ENCODE measurements around the gene UNK. TPM values are rescaled to one million over a fixed set of nuclear protein-coding genes. Genes with fewer than 3 reads are reported as not detected.

The UNK gene
- total RNA-seq, 1 donor = 30.2 TPM

- no peak overlapping the region for H3K4me3 ChIP-seq (ENCODE audit: low read depth, low read length)
- DNase-seq (ENCODE audit: low read depth) = no peak
- TF ChIP-seq, protein P1, sequence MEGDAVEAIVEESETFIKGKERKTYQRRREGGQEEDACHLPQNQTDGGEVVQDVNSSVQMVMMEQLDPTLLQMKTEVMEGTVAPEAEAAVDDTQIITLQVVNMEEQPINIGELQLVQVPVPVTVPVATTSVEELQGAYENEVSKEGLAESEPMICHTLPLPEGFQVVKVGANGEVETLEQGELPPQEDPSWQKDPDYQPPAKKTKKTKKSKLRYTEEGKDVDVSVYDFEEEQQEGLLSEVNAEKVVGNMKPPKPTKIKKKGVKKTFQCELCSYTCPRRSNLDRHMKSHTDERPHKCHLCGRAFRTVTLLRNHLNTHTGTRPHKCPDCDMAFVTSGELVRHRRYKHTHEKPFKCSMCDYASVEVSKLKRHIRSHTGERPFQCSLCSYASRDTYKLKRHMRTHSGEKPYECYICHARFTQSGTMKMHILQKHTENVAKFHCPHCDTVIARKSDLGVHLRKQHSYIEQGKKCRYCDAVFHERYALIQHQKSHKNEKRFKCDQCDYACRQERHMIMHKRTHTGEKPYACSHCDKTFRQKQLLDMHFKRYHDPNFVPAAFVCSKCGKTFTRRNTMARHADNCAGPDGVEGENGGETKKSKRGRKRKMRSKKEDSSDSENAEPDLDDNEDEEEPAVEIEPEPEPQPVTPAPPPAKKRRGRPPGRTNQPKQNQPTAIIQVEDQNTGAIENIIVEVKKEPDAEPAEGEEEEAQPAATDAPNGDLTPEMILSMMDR (IDR thresholded peaks at IDR 0.05; ENCODE audit: insufficient read depth, low read length) = no peak
These were observed 26.6 kb downstream of the UNK start for GRCh38 chr17:75811174-75811573.

DNA sequence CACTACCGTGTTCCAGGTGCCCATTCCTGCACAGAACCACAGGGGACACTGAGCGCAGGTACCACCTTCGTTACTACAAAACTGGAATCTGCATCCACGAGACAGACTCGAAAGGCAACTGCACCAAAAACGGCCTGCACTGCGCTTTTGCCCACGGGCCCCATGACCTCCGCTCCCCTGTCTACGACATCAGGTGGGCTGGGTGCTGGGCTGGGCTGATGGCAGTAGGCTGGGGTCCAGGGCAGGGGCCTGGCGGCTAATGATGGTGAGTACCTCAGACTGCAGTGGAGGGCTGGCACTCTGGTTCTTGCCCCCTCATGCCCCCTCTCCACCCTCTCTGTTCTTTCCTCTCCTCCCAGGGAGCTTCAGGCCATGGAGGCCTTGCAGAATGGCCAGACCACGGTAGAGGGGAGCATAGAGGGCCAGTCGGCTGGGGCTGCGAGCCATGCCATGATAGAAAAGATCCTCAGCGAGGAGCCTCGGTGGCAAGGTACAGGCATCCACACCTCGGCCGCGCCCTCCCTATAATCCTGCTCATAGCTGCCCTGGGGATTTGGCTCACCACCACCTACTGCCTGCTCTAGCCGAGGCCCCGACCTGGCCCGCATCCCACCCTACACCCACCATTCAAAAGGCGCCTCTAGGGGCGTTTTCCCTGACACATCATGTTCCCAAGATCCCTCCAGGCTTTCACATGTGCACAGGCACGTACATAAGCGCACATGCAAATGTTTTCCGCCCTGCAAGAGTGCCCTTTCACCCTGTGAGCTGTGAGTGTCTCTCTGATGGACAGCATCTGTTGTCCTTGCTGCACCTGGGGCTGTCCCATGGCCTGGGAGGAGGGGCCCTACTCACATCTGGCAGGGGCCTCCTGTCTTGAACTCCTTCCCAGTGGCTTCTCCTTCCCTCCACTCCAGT, 27.7 kb downstream of the UNK start:
- TF ChIP-seq, protein P1 (IDR thresholded peaks at IDR 0.05; ENCODE audit: insufficient read depth, low read length) = no peak
- H3K4me3 ChIP-seq (ENCODE audit: low read depth, low read length) = no peak overlapping the region
- DNase-seq (ENCODE audit: low read depth) = no peak

DNA sequence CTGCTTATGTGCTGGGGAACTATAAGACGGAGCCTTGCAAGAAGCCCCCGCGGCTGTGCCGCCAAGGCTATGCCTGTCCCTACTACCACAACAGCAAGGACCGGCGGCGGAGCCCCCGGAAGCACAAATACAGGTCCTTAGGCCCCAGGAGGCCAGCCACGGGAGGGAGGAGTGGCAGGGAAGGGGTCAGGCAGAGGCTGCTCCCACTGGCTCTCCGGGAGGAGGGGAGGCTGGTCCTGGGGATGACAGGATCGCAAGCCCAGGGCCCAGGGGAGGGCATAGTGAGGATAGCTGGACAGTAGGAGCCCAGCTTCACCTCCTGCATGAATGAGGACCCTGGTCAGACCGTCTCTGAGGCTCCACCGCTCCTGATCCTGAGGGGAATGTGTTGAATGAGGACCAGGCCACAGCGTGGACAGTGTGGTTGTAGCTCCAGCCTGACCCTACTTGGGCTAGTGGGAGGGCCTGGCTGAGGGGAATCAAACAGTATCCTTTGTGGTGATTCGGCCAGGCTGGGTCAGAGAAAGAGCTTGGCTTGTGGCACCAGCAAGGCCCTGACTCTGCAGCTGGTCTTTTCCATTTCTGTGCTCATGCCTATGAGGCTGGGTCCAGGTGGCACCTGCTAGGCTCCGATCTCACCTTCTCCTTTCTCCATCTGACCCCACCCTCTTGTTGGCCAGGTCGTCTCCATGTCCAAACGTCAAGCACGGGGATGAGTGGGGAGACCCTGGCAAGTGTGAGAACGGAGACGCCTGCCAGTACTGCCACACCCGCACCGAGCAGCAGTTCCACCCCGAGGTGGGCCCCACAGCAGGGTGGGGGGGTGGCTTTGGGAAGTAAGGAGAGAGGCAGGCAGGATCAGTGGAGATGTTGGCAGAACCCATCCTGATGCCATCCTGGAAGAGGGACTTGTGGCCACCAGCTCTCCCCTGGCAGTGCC, 28.7 kb downstream of the UNK start:
- no peak for DNase-seq (ENCODE audit: low read depth)
- TF ChIP-seq, protein P1 (IDR thresholded peaks at IDR 0.05; ENCODE audit: insufficient read depth, low read length) = no peak
- H3K4me3 ChIP-seq (ENCODE audit: low read depth, low read length) = no peak overlapping the region

DNA sequence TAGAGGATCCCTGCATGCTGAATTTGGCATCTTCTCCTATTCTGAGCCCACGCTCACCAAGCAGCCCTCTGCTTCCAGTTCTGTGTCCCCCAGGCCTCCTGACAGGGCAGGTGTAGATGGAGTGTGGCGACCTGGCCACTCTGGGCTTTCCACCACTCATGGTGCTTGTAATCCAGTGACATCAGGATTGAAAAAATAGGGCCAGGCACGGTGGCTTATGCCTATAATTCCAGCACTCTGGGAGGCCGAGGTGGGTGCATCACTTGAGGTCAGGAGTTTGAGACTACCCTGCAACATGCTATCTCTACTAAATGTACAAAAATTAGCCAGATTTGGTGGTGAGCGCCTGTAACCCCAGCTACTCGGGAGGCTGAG, 29.4 kb downstream of the UNK start:
- TF ChIP-seq, protein P1 (IDR thresholded peaks at IDR 0.05; ENCODE audit: insufficient read depth, low read length) = no peak
- no peak for DNase-seq (ENCODE audit: low read depth)
- no peak overlapping the region for H3K4me3 ChIP-seq (ENCODE audit: low read depth, low read length)

- DNase-seq (ENCODE audit: low read depth) = peak; percentile 59
- no peak overlapping the region for H3K4me3 ChIP-seq (ENCODE audit: low read depth, low read length)
- TF ChIP-seq, protein P1 (IDR thresholded peaks at IDR 0.05; ENCODE audit: insufficient read depth, low read length) = no peak
These were observed 30.3 kb downstream of the UNK start for GRCh38 chr17:75814900-75815373.

DNA sequence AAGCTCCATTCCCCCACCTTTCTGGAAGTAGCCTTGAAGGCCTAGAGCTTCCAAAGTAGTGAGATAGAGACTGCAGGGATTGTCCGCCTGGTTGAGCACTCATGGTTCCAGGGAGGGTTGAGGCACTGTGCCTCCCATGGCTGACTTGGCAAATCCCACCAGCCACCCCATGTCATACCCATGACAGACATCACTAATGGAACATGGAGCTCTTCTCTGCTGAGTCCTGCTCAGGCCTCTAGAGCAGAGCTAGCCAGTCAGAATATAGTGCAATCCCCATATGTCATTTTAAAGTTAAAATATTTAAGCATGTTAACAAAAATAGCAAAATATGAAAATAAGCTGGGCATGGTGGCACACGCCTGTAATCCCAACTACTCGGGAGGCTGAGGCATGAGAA, 30.8 kb downstream of the UNK start:
- TF ChIP-seq, protein P1 (IDR thresholded peaks at IDR 0.05; ENCODE audit: insufficient read depth, low read length) = no peak
- no peak for DNase-seq (ENCODE audit: low read depth)

More for the DNA sequence above, 30.8 kb downstream of the UNK start:
- no peak overlapping the region for H3K4me3 ChIP-seq (ENCODE audit: low read depth, low read length)

Measured in fibroblast of the aortic adventitia (primary cell).